DMS153 treated with DMSO at 0.1 percent for 48 hours (cell line): ENCODE data around the gene GTPBP1.

Experiments used
- DNase-seq: peaks from one replicate; lab custom pipeline; 2025; ENCODE audit not compliant: unreplicated experiment; lab: John Stamatoyannopoulos, UW

GTPBP1 gene

GRCh38 chr22:38756711-38757463 lies 51.1 kb downstream of the GTPBP1 start:
- DNase-seq, result no peak

- DNase-seq, result no peak
Observed at GRCh38 chr22:38757464-38757757, 51.7 kb downstream of the GTPBP1 start.

- DNase-seq, result no peak
Observed at GRCh38 chr22:38758276-38758945, 52.7 kb downstream of the GTPBP1 start.

- DNase-seq, result no peak
Observed at GRCh38 chr22:38759005-38759404, 53.3 kb downstream of the GTPBP1 start.

- DNase-seq, result no peak
Observed at GRCh38 chr22:38760477-38761201, 54.9 kb downstream of the GTPBP1 start.

- no peak for DNase-seq
Observed at GRCh38 chr22:38761202-38762162, 55.7 kb downstream of the GTPBP1 start.

- DNase-seq, result no peak
Observed at GRCh38 chr22:38762551-38762983, 56.8 kb downstream of the GTPBP1 start.

- DNase-seq, result peak; percentile 46
Observed at GRCh38 chr22:38766076-38766777, 60.5 kb downstream of the GTPBP1 start.

- DNase-seq, result no peak
Observed at GRCh38 chr22:38767313-38767712, 61.6 kb downstream of the GTPBP1 start.

- DNase-seq, result no peak
Observed at GRCh38 chr22:38768036-38768435, 62.3 kb downstream of the GTPBP1 start.

GRCh38 chr22:38770257-38770949 lies 64.7 kb downstream of the GTPBP1 start:
- no peak for DNase-seq

- no peak for DNase-seq
Observed at GRCh38 chr22:38772623-38772873, 66.8 kb downstream of the GTPBP1 start.

- no peak for DNase-seq
Observed at GRCh38 chr22:38773363-38773946, 67.7 kb downstream of the GTPBP1 start.

GRCh38 chr22:38774496-38775166 lies 68.9 kb downstream of the GTPBP1 start:
- DNase-seq, result no peak

- no peak for DNase-seq
Observed at GRCh38 chr22:38775656-38776055, 69.9 kb downstream of the GTPBP1 start.

- no peak for DNase-seq
Observed at GRCh38 chr22:38776086-38776485, 70.3 kb downstream of the GTPBP1 start.

- DNase-seq, result no peak
Observed at GRCh38 chr22:38777087-38777671, 71.4 kb downstream of the GTPBP1 start.

GRCh38 chr22:38781033-38781432 lies 75.3 kb downstream of the GTPBP1 start:
- DNase-seq, result no peak
